ENCODE results near the gene SCGB1D4. TPM values are rescaled to one million over a fixed set of nuclear protein-coding genes. Genes with fewer than 3 reads are reported as not detected.
"Not testable (repeated sequence)": the region's sequence is repeated elsewhere in the genome, so short reads cannot be mapped to it uniquely, and the experiment has no call there.

The SCGB1D4 gene
- total RNA-seq, 1 experiment from 2014 or later: not detected

GRCh38 chr11:62325781-62326180 lies 26.9 kb upstream of the SCGB1D4 start:
- not testable (repeated sequence) for H2AFZ ChIP-seq (ENCODE audit: low read length); H3K9me3 Mint-ChIP-seq; H3K18ac ChIP-seq (ENCODE audit: insufficient read length, low read depth, low read length); H3K36me3 Mint-ChIP-seq (ENCODE audit: insufficient read depth in 1 of 3, low read depth in 3 of 3); H3T11ph ChIP-seq (ENCODE audit: low read length); H3K23me2 ChIP-seq (ENCODE audit: insufficient read length, low read depth, low read length, poor library complexity, severe bottlenecking); H3K79me2 ChIP-seq (ENCODE audit: insufficient read depth, low read length); H3K23ac ChIP-seq (ENCODE audit: insufficient read length, low read depth, low read length); H3K79me1 ChIP-seq (ENCODE audit: insufficient read depth, low read depth, low read length, poor library complexity, severe bottlenecking); H3K27ac ChIP-seq (ENCODE audit: insufficient read length, low read depth, low read length); H2BK12ac ChIP-seq (ENCODE audit: insufficient read length, low read depth, low read length); H3K56ac ChIP-seq (ENCODE audit: insufficient read length, low read depth, low read length); H3K9ac ChIP-seq (ENCODE audit: extremely low read depth, insufficient read length, low read length); H4K91ac ChIP-seq (ENCODE audit: insufficient read length, low read depth, low read length); H3K4me1 ChIP-seq (ENCODE audit: insufficient read depth, low read length); H4K20me1 ChIP-seq (ENCODE audit: control insufficient read depth, insufficient read depth, insufficient read length); H3K27me3 ChIP-seq (ENCODE audit: insufficient read depth, low read length); DNase-seq; H4K8ac ChIP-seq (replicated peaks; ENCODE audit: insufficient read length, low read depth, low read length); H2AK5ac ChIP-seq (ENCODE audit: insufficient read length, low read length); H4K5ac ChIP-seq (ENCODE audit: insufficient read length, low read depth, low read length); H3K4me2 ChIP-seq (ENCODE audit: insufficient read depth, insufficient read length, low read length); H2BK5ac ChIP-seq (ENCODE audit: insufficient read length, low read length); H3K9me3 ChIP-seq (ENCODE audit: control insufficient read depth, low read depth, low read length); H3K27ac Mint-ChIP-seq; H2BK15ac ChIP-seq (ENCODE audit: low read depth, low read length); H3K14ac ChIP-seq (ENCODE audit: insufficient read depth, low read length); H3K4me3 Mint-ChIP-seq; H2BK20ac ChIP-seq (ENCODE audit: low read depth, low read length, poor library complexity, severe bottlenecking); H2BK120ac ChIP-seq (ENCODE audit: low read depth, low read length, poor library complexity, severe bottlenecking); H3K4ac ChIP-seq (ENCODE audit: low read depth, low read length)
- Mint-ChIP-seq H3K27me3 (ENCODE audit: low read depth) (peaks cover 13% of the 10 kb centered on the region), H3K4me1 (peaks cover 20 to 21% of the 10 kb centered on the region in 2 experiments)
- WGBS (ENCODE audit: extremely low coverage, insufficient read length, low lambda C conversion rate): no CpG with 5 or more reads among the region's 5 CpGs

Data from H9 (cell line).